ENCODE data around the gene NR2E3.

The NR2E3 gene

DNA sequence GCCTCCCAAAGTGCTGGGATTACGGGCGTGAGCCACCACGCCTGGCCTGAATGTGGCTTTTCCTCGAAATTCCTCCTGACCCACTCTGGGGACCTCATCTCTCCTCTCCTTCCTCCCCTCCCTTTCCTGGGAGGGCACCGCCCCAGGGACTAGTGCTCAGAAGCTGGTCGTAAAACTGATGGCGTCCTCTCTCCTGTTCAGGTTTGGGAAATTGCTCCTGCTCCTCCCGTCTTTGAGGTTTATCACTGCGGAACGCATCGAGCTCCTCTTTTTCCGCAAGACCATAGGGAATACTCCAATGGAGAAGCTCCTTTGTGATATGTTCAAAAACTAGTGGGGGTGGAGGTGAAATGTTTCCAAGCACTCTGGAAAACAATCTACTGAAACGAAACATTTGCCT is 7.0 kb downstream of the NR2E3 start:
- ChIA-PET CTCF (no interaction called here), POLR2A (no interaction called here)
- no peak for DNase-seq
- peaks cover 0 to 26% (median 15%) of the 10 kb centered on the region in 5 experiments for H3K9me3 ChIP-seq (ENCODE audit: control extremely low read depth in 1 of 5, control insufficient read depth in 4 of 5, insufficient read depth in 2 of 5, low read depth in 1 of 5, low read length in 4 of 5)
- H3K27me3 ChIP-seq (replicated peaks in 2 of 5; ENCODE audit: control insufficient read depth in 4 of 5, insufficient read depth in 5 of 5, low read length in 4 of 5) = no peaks in the 10 kb centered on the region
- no peak overlapping the region for H3K4me3 ChIP-seq (ENCODE audit: control insufficient read depth in 1 of 7, extremely low read depth in 1 of 7, insufficient read depth in 4 of 7, low read depth in 2 of 7, low read length in 6 of 7)
- peaks cover 0 to 8% (median 2%) of the 10 kb centered on the region in 4 experiments for H3K36me3 ChIP-seq (ENCODE audit: control insufficient read depth in 4 of 4, insufficient read depth in 4 of 4, low read length in 3 of 4)
- no peak overlapping the region for H3K27ac ChIP-seq (ENCODE audit: insufficient read depth in 1 of 2, low read depth in 1 of 2, low read length in 2 of 2, poor library complexity in 1 of 2, severe bottlenecking in 2 of 2)
- 96% methylated on average over 11 of the region's 13 CpGs for WGBS (ENCODE audit: insufficient coverage)
- no peaks in the 10 kb centered on the region for H3K4me1 ChIP-seq (ENCODE audit: control extremely low read depth in 1 of 4, control insufficient read depth in 4 of 4, insufficient read depth in 4 of 4, low read length in 3 of 4)

DNA sequence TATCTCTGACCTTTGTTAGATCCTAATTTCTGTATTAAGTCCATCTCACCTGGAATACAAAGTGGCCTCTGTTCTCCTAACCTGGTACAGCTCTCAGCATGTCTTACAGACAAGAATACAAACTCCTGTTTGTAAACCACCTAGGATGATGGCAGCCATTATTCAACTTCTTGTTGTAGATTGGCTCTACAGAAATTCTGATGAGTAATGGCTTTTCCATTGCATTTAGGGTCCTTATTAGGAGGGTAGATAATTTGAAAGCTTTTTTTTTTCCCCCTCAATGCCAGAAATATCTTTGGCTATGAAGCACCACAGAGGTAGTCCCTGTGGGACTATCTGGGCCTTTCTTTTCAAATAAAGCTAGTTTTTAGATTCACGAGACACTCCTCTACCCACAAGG is 9.8 kb downstream of the NR2E3 start:
- no peak for DNase-seq
- Histone ChIP-seq H3K4me1 (ENCODE audit: control extremely low read depth in 1 of 4, control insufficient read depth in 4 of 4, insufficient read depth in 4 of 4, low read length in 3 of 4) (no peaks in the 10 kb centered on the region), H3K4me3 (ENCODE audit: control insufficient read depth in 1 of 7, extremely low read depth in 1 of 7, insufficient read depth in 4 of 7, low read depth in 2 of 7, low read length in 6 of 7) (no peak overlapping the region), H3K9me3 (ENCODE audit: control extremely low read depth in 1 of 5, control insufficient read depth in 4 of 5, insufficient read depth in 2 of 5, low read depth in 1 of 5, low read length in 4 of 5) (peaks cover 0 to 39% (median 15%) of the 10 kb centered on the region in 5 experiments), H3K27ac (ENCODE audit: insufficient read depth in 1 of 2, low read depth in 1 of 2, low read length in 2 of 2, poor library complexity in 1 of 2, severe bottlenecking in 2 of 2) (no peak overlapping the region), H3K27me3 (replicated peaks in 2 of 5; ENCODE audit: control insufficient read depth in 4 of 5, insufficient read depth in 5 of 5, low read length in 4 of 5) (no peaks in the 10 kb centered on the region), H3K36me3 (ENCODE audit: control insufficient read depth in 4 of 4, insufficient read depth in 4 of 4, low read length in 3 of 4) (peaks cover 2 to 25% (median 5%) of the 10 kb centered on the region in 4 experiments)
- CTCF ChIA-PET = interaction anchor here (1.3 kb wide), 1 partner anchor 21 kb away, joined by 3 read pairs; no protein-coding TSS in a partner anchor
- 100% methylated on average over 1 of the region's 1 CpG for WGBS (ENCODE audit: insufficient coverage)
- POLR2A ChIA-PET = no interaction called here

DNA sequence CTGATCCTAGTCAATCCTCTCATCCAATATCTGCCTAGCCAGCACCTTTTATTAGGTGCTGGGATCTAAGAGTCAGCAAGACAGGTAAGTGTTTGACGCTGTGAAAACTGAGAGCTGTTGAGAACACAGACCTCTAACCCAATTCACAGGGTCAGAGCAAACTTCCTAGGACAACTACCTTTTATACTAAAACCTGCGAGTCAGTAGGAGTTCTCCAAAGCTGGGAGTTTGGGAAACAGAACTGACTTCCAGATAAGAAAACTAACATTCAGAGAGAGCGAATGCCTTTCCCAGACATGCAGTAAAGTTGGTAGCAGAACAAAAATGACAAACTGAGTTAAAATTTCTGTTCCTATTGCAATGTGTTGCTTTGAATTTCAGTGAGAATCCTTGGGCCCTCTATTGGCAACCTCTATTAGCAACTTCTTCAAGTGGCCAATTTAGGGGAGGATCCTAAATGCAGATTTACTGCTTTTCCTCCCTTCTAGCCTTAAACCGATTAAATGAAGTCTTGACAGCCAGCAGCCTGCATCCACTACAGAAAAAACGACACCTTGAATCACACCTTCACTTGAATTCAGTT is 11.3 kb downstream of the NR2E3 start:
- no peaks in the 10 kb centered on the region for H3K27me3 ChIP-seq (replicated peaks in 2 of 5; ENCODE audit: control insufficient read depth in 4 of 5, insufficient read depth in 5 of 5, low read length in 4 of 5)
- no peak overlapping the region for H3K27ac ChIP-seq (ENCODE audit: insufficient read depth in 1 of 2, low read depth in 1 of 2, low read length in 2 of 2, poor library complexity in 1 of 2, severe bottlenecking in 2 of 2)
- no peak overlapping the region for H3K4me3 ChIP-seq (ENCODE audit: control insufficient read depth in 1 of 7, extremely low read depth in 1 of 7, insufficient read depth in 4 of 7, low read depth in 2 of 7, low read length in 6 of 7)
- H3K9me3 ChIP-seq (ENCODE audit: control extremely low read depth in 1 of 5, control insufficient read depth in 4 of 5, insufficient read depth in 2 of 5, low read depth in 1 of 5, low read length in 4 of 5) = peaks cover 0 to 39% (median 15%) of the 10 kb centered on the region in 5 experiments
- CTCF ChIA-PET = no interaction called here
- WGBS (ENCODE audit: insufficient coverage) = 92% methylated on average over 4 of the region's 5 CpGs
- no peaks in the 10 kb centered on the region for H3K4me1 ChIP-seq (ENCODE audit: control extremely low read depth in 1 of 4, control insufficient read depth in 4 of 4, insufficient read depth in 4 of 4, low read length in 3 of 4)
- peaks cover 4 to 35% (median 12%) of the 10 kb centered on the region in 4 experiments for H3K36me3 ChIP-seq (ENCODE audit: control insufficient read depth in 4 of 4, insufficient read depth in 4 of 4, low read length in 3 of 4)
- DNase-seq = no peak
- POLR2A ChIA-PET = no interaction called here

DNA sequence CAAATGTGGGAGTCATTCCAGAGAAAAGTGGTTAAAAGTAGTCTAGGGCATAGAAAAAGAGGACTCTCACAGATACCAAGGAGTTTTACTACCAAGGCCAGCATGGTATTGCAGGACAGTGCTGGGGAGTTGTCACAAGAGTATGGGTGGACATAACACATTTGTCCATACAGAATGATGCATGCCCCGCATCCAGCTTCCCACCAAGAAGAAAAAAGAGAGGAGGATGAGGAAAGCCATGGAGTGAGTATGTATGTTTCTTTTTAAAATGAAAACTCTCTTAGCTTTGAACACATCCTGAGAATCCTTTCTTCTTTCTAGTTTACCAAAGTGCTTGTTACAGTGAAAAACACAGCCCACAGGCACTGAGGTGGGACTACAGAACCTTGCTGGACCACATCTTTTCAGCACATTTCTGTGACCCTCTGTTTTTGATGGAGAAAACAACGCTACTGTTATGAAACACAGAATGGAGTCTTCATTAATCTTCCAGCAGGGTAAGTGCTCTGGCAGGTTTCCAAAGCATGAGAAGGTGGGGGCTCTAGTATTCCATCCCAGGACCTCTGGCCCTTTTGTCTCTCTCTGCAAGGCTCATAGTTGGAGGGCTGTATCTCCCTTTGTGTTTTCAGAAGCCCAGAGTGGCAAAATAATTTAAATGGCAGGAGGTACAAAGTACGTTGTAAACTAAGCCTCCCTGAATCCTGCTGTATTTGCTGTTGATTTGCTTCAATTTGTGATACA is 12.7 kb downstream of the NR2E3 start:
- Histone ChIP-seq H3K27me3 (replicated peaks in 2 of 5; ENCODE audit: control insufficient read depth in 4 of 5, insufficient read depth in 5 of 5, low read length in 4 of 5) (no peaks in the 10 kb centered on the region), H3K27ac (ENCODE audit: insufficient read depth in 1 of 2, low read depth in 1 of 2, low read length in 2 of 2, poor library complexity in 1 of 2, severe bottlenecking in 2 of 2) (no peak overlapping the region), H3K36me3 (ENCODE audit: control insufficient read depth in 4 of 4, insufficient read depth in 4 of 4, low read length in 3 of 4) (peaks cover 9 to 49% (median 22%) of the 10 kb centered on the region in 4 experiments), H3K9me3 (ENCODE audit: control extremely low read depth in 1 of 5, control insufficient read depth in 4 of 5, insufficient read depth in 2 of 5, low read depth in 1 of 5, low read length in 4 of 5) (peaks cover 0 to 39% (median 15%) of the 10 kb centered on the region in 5 experiments), H3K4me1 (ENCODE audit: control extremely low read depth in 1 of 4, control insufficient read depth in 4 of 4, insufficient read depth in 4 of 4, low read length in 3 of 4) (no peaks in the 10 kb centered on the region), H3K4me3 (ENCODE audit: control insufficient read depth in 1 of 7, extremely low read depth in 1 of 7, insufficient read depth in 4 of 7, low read depth in 2 of 7, low read length in 6 of 7) (no peak overlapping the region)
- POLR2A ChIA-PET = no interaction called here
- WGBS (ENCODE audit: insufficient coverage) = 100% methylated on average over 1 of the region's 3 CpGs
- CTCF ChIA-PET = no interaction called here
- DNase-seq = no peak

DNA sequence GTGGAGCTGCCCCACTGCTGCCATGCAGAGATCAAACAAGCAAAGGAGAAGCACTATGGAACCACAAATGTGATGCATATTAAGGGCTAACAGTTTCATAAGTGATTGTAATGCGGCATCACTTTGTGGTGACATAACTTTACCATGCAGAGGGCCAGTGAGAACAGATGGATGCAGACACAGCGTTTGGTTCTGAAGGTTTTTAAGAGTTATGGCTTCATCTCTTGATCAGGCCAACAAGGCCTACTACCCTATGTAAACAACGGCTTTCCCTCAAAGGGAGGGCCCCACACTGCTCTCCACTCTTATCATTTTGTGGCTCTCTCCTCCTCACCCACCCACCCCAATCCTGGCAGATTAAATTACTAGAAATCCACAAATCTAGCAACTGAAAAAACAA is 13.4 kb downstream of the NR2E3 start:
- WGBS (ENCODE audit: insufficient coverage) = 100% methylated on average over 3 of the region's 3 CpGs
- Histone ChIP-seq H3K36me3 (ENCODE audit: control insufficient read depth in 4 of 4, insufficient read depth in 4 of 4, low read length in 3 of 4) (peaks cover 9 to 51% (median 23%) of the 10 kb centered on the region in 4 experiments), H3K4me1 (ENCODE audit: control extremely low read depth in 1 of 4, control insufficient read depth in 4 of 4, insufficient read depth in 4 of 4, low read length in 3 of 4) (no peaks in the 10 kb centered on the region), H3K4me3 (ENCODE audit: control insufficient read depth in 1 of 7, extremely low read depth in 1 of 7, insufficient read depth in 4 of 7, low read depth in 2 of 7, low read length in 6 of 7) (no peak overlapping the region), H3K27me3 (replicated peaks in 2 of 5; ENCODE audit: control insufficient read depth in 4 of 5, insufficient read depth in 5 of 5, low read length in 4 of 5) (no peaks in the 10 kb centered on the region), H3K9me3 (ENCODE audit: control extremely low read depth in 1 of 5, control insufficient read depth in 4 of 5, insufficient read depth in 2 of 5, low read depth in 1 of 5, low read length in 4 of 5) (peaks cover 0 to 37% (median 15%) of the 10 kb centered on the region in 5 experiments), H3K27ac (ENCODE audit: insufficient read depth in 1 of 2, low read depth in 1 of 2, low read length in 2 of 2, poor library complexity in 1 of 2, severe bottlenecking in 2 of 2) (no peak overlapping the region)
- CTCF ChIA-PET = no interaction called here
- DNase-seq = no peak
- POLR2A ChIA-PET = no interaction called here

DNA sequence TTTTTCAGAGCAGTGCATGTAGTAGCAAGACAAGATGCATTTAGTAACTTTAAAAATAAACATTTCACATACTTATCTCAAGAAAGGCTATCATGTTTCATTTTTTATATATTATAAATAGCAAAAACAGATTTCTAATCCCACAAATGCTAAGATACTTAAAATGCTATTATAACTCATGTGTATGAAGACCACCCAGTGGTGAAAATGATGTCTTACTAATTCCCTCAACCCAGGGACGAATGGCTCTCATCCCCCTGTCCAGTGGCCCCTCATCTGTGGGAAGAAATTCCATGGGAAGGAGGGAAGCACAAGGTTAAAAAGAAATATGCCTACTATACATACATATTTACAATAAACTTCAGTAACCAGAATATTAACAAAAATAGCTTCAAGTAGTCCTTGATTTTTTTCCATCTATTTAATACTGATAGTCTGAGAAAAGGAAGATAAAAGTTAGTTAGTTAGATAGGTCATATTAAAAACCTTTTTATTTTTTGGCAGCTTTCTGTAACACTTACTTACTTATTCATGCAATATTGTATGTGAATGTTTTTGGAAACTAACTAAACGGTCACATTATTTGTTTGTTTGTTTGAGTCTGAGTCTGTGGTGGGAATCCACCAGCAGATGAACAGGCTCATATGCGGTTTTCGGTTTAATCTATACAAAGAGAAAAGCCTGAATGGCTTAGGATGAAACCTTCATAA is 14.8 kb downstream of the NR2E3 start:
- CTCF ChIA-PET = interaction anchor here (0.6 kb wide), 1 partner anchor 41 kb away, joined by 3 read pairs; no protein-coding TSS in a partner anchor
- 100% methylated on average over 1 of the region's 4 CpGs for WGBS (ENCODE audit: insufficient coverage)
- POLR2A ChIA-PET = interaction anchor here (0.7 kb wide), 1 partner anchor 141 kb away, joined by 4 read pairs; no protein-coding TSS in a partner anchor
- no peak overlapping the region for H3K27ac ChIP-seq (ENCODE audit: insufficient read depth in 1 of 2, low read depth in 1 of 2, low read length in 2 of 2, poor library complexity in 1 of 2, severe bottlenecking in 2 of 2)
- no peak for DNase-seq
- H3K4me1 ChIP-seq (ENCODE audit: control extremely low read depth in 1 of 4, control insufficient read depth in 4 of 4, insufficient read depth in 4 of 4, low read length in 3 of 4) = no peaks in the 10 kb centered on the region
- peaks cover 14 to 63% (median 23%) of the 10 kb centered on the region in 4 experiments for H3K36me3 ChIP-seq (ENCODE audit: control insufficient read depth in 4 of 4, insufficient read depth in 4 of 4, low read length in 3 of 4)
- H3K4me3 ChIP-seq (ENCODE audit: control insufficient read depth in 1 of 7, extremely low read depth in 1 of 7, insufficient read depth in 4 of 7, low read depth in 2 of 7, low read length in 6 of 7) = no peak overlapping the region
- peaks cover 0 to 30% (median 14%) of the 10 kb centered on the region in 5 experiments for H3K9me3 ChIP-seq (ENCODE audit: control extremely low read depth in 1 of 5, control insufficient read depth in 4 of 5, insufficient read depth in 2 of 5, low read depth in 1 of 5, low read length in 4 of 5)
- no peaks in the 10 kb centered on the region for H3K27me3 ChIP-seq (replicated peaks in 2 of 5; ENCODE audit: control insufficient read depth in 4 of 5, insufficient read depth in 5 of 5, low read length in 4 of 5)

All from common myeloid progenitor, CD34-positive (primary cell).